ENCODE data around the gene FASN. TPM values are rescaled to one million over a fixed set of nuclear protein-coding genes. Genes with fewer than 3 reads are reported as not detected.
A peak's percentile ranks its signal among the peaks of the same experiment; 100 is the strongest.

Gene FASN
- total and polyA plus RNA-seq, 2 of the 13 experiments (the other 11 are each of a cell fraction or from before 2014, with no cell fraction given), result 51.7 to 101 TPM

GRCh38 chr17:82050761-82051641, 47.0 kb downstream of the FASN start (continued):
- TF ChIP-seq MAFK (conservative IDR thresholded peaks at IDR 0.05 in 1 of 2, IDR thresholded peaks at IDR 0.05 in 1 of 2; ENCODE audit: low read length in 2 of 2), result no peak
- TF ChIP-seq SMAD9 (CRISPR knock-in tag; IDR thresholded peaks at IDR 0.05), result no peak
- no peak for TF ChIP-seq STAG1 (CRISPR knock-in tag; IDR thresholded peaks at IDR 0.05)
- TF ChIP-seq POLR2AphosphoS5 (IDR thresholded peaks at IDR 0.05; ENCODE audit: low read depth, low read length), result peak; percentile 34; the same call in 1 of the 2 replicates
- no peak for TF ChIP-seq DBP (CRISPR knock-in tag; IDR thresholded peaks at IDR 0.05; ENCODE audit: not compliant biosample characterization)
- TF ChIP-seq ZNF816 (CRISPR knock-in tag; IDR thresholded peaks at IDR 0.05; ENCODE audit: borderline replicate concordance), result no peak
- TF ChIP-seq MAZ (IDR thresholded peaks at IDR 0.05; ENCODE audit: borderline replicate concordance, low read depth, low read length), result no peak
- TF ChIP-seq MAZ (CRISPR knock-in tag; IDR thresholded peaks at IDR 0.05; ENCODE audit: low read depth), result peak; percentile 46; the same call in 1 of the 2 replicates
- TF ChIP-seq ZNF780A (CRISPR knock-in tag; IDR thresholded peaks at IDR 0.05), result no peak
- peak; percentile 14; the same call in 1 of the 2 replicates for TF ChIP-seq ZNF280B (CRISPR knock-in tag; IDR thresholded peaks at IDR 0.05; ENCODE audit: borderline replicate concordance)
- peak; percentile 6; the same call in 1 of the 2 replicates for TF ChIP-seq THAP11 (CRISPR knock-in tag; IDR thresholded peaks at IDR 0.05)
- TF ChIP-seq HOXA5 (CRISPR knock-in tag; IDR thresholded peaks at IDR 0.05), result peak; percentile 53; the same call in 1 of the 2 replicates
- 0 out of 2 replicates have a peak, but pooled peaks have one; percentile 43 for TF ChIP-seq MXD1 (CRISPR knock-in tag; IDR thresholded peaks at IDR 0.05)
- no peak for TF ChIP-seq ZKSCAN8 (CRISPR knock-in tag; IDR thresholded peaks at IDR 0.05; ENCODE audit: borderline replicate concordance)
- TF ChIP-seq ZBTB46 (CRISPR knock-in tag; IDR thresholded peaks at IDR 0.05; ENCODE audit: borderline replicate concordance), result no peak
- TF ChIP-seq ZNF577 (CRISPR knock-in tag; IDR thresholded peaks at IDR 0.05; ENCODE audit: borderline replicate concordance, low read depth), result no peak
- no peak for TF ChIP-seq MXI1 (IDR thresholded peaks at IDR 0.05; ENCODE audit: borderline replicate concordance, low read depth, low read length)
- TF ChIP-seq ZBTB42 (CRISPR knock-in tag; IDR thresholded peaks at IDR 0.05), result no peak
- no peak for TF ChIP-seq MED8 (CRISPR knock-in tag; IDR thresholded peaks at IDR 0.05; ENCODE audit: insufficient replicate concordance)
- TF ChIP-seq KDM2A (CRISPR knock-in tag; IDR thresholded peaks at IDR 0.05; ENCODE audit: borderline replicate concordance, low read depth), result peak; percentile 38; the same call in 1 of the 2 replicates
- TF ChIP-seq HNRNPUL1 (IDR thresholded peaks at IDR 0.05; ENCODE audit: low read depth, low read length), result no peak
- 0 out of 2 replicates have a peak, but pooled peaks have one; percentile 22 for TF ChIP-seq ZNF670 (CRISPR knock-in tag; IDR thresholded peaks at IDR 0.05; ENCODE audit: borderline replicate concordance)

Measured in HepG2 (cell line).